HepG2 (cell line): ENCODE measurements around the gene SLC6A8. TPM values are rescaled to one million over a fixed set of nuclear protein-coding genes. Genes with fewer than 3 reads are reported as not detected.

Experiments used
- AGO1 ChIP-seq: fragments of 200-400 bp; formaldehyde crosslinking; IDR thresholded peaks from 2 replicates; pipeline ENCODE4 v1.6.1; 2017; ENCODE audit warnings: mild to moderate bottlenecking, low read depth, low read length, moderate library complexity; ENCODE audit not compliant: poor library complexity, severe bottlenecking
- BRCA1 ChIP-seq: sonication (generic); formaldehyde crosslinking; IDR thresholded peaks from 2 replicates; pipeline ENCODE4 v1.4.0; 2020; ENCODE audit warnings: missing genetic modification reagents
- DPF2 ChIP-seq: sonication (generic); formaldehyde crosslinking; IDR thresholded peaks from 2 replicates; pipeline ENCODE4 v1.4.0; 2020; ENCODE audit warnings: mild to moderate bottlenecking, low read depth, missing genetic modification reagents, borderline replicate concordance
- MIER2 ChIP-seq: IDR thresholded peaks from 2 replicates; pipeline ENCODE4 v1.6.1; 2016; ENCODE audit warnings: missing biosample characterization, missing genetic modification reagents
- MIXL1 ChIP-seq: IDR thresholded peaks from 2 replicates; pipeline ENCODE4 v1.6.1; 2016
- SMYD3 ChIP-seq: sonication (generic); formaldehyde crosslinking; IDR thresholded peaks from 2 replicates; pipeline ENCODE4 v1.8.1; 2023; ENCODE audit warnings: mild to moderate bottlenecking, missing genetic modification reagents
- TAF1 ChIP-seq: sonication (generic); formaldehyde crosslinking; IDR thresholded peaks from 2 replicates; pipeline ENCODE4 v1.4.0; 2020; ENCODE audit warnings: missing genetic modification reagents
- ZBTB7B ChIP-seq: sonication (generic); formaldehyde crosslinking; IDR thresholded peaks from 2 replicates; pipeline ENCODE4 v1.4.0; 2020; ENCODE audit warnings: missing genetic modification reagents
- ZNF510 ChIP-seq: sonication (generic); formaldehyde crosslinking; IDR thresholded peaks from 2 replicates; pipeline ENCODE4 v1.4.0; 2020; ENCODE audit warnings: low read depth, mild to moderate bottlenecking, missing genetic modification reagents
- ZSCAN22 ChIP-seq: sonication (generic); formaldehyde crosslinking; IDR thresholded peaks from 2 replicates; pipeline ENCODE4 v1.4.0; 2020; ENCODE audit warnings: mild to moderate bottlenecking, missing genetic modification reagents
- polyA plus RNA-seq, 8 experiments: library from polyadenylated mRNA; depleted of rRNA in 3 of 8; stranded (reverse) in 7 of 8; unstranded in 1 of 8; fragments of >200 nt; fragmentation: Illumina TruSeq in 4 of 8; extraction: Trizol in 4 of 8; gene quantifications; 2 replicates each; pipeline versions ENCODE4 v1.2.1 to v1.2.3, GENCODE V29; 2011 to 2016; ENCODE audit warnings: low read depth in 4 of 8, missing spikeins in 1 of 8, mixed read lengths in 1 of 8; ENCODE audit not compliant: insufficient read depth in 1 of 8
- total RNA-seq, 5 experiments: library from RNA; depleted of rRNA; stranded (reverse); fragments of >200 nt; fragmentation: Illumina TruSeq; extraction: Trizol; gene quantifications; 2 replicates each; pipeline ENCODE4 v1.2.3, GENCODE V29; 2016; ENCODE audit warnings: low read depth in 1 of 5
- TF ChIP-seq, protein P1 (sequence below): sonication (generic); IDR thresholded peaks from 2 replicates; pipeline ENCODE4 v1.6.1; 2016; ENCODE audit warnings: low read depth, borderline replicate concordance
- TF ChIP-seq, protein P2 (sequence below): sonication (generic); formaldehyde crosslinking; conservative IDR thresholded peaks from 2 replicates; pipeline ENCODE4 v1.4.0; 2020; ENCODE audit warnings: missing genetic modification reagents
- TF ChIP-seq, protein P3 (sequence below): sonication (generic); formaldehyde crosslinking; IDR thresholded peaks from 2 replicates; pipeline ENCODE4 v1.4.0; 2020; ENCODE audit warnings: missing genetic modification reagents, mild to moderate bottlenecking, borderline replicate concordance
- TF ChIP-seq, protein P4 (sequence below): sonication (generic); formaldehyde crosslinking; IDR thresholded peaks from 2 replicates; pipeline ENCODE4 v1.5.0; 2020; ENCODE audit warnings: mild to moderate bottlenecking, missing genetic modification reagents, moderate library complexity
- TF ChIP-seq, protein P5 (sequence below): sonication (generic); formaldehyde crosslinking; IDR thresholded peaks from 2 replicates; pipeline ENCODE4 v1.4.0; 2020; ENCODE audit warnings: mild to moderate bottlenecking, missing genetic modification reagents
- TF ChIP-seq, protein P6 (sequence below): sonication (generic); formaldehyde crosslinking; IDR thresholded peaks from 2 replicates; pipeline ENCODE4 v1.4.0; 2020; ENCODE audit warnings: mild to moderate bottlenecking, missing genetic modification reagents
- TF ChIP-seq, protein P7 (sequence below): sonication (generic); formaldehyde crosslinking; IDR thresholded peaks from 2 replicates; pipeline ENCODE4 v1.5.1; 2020; ENCODE audit warnings: mild to moderate bottlenecking, moderate library complexity, missing genetic modification reagents

Gene SLC6A8
- total and polyA plus RNA-seq, 2 of the 13 experiments (the other 11 are each of a cell fraction or from before 2014, with no cell fraction given), result 13.9 to 176 TPM

DNA sequence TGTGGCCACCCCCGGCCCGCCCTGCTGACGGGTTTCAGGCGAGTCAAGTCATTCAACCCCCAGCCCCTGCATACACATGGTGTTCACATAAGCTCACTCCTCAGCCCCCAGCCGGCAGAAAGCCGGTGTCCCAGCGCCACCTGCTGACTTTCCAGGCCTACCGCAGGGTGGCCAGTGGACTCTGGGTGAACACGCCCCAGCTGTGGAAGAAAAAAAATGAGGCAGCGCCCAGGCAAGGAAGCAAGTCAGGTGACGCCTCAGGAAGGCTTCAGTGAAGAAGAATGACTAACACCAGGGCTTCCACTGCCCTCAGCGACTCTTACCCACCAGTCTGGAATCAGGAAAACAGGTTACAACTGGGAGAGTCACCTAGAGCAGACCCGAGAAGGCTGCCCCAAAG lies 20.7 kb downstream of the SLC6A8 start (continued):
- TF ChIP-seq, protein P1, sequence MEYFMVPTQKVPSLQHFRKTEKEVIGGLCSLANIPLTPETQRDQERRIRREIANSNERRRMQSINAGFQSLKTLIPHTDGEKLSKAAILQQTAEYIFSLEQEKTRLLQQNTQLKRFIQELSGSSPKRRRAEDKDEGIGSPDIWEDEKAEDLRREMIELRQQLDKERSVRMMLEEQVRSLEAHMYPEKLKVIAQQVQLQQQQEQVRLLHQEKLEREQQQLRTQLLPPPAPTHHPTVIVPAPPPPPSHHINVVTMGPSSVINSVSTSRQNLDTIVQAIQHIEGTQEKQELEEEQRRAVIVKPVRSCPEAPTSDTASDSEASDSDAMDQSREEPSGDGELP, result no peak
- TF ChIP-seq ZNF510 (CRISPR knock-in tag) (no peak), AGO1 (no peak), ZBTB7B (CRISPR knock-in tag) (no peak), MIXL1 (CRISPR knock-in tag) (no peak), SMYD3 (CRISPR knock-in tag) (no peak), TAF1 (no peak), MIER2 (no peak), BRCA1 (CRISPR knock-in tag) (no peak), ZSCAN22 (CRISPR knock-in tag) (no peak), DPF2 (CRISPR knock-in tag) (no peak)
- TF ChIP-seq, protein P2, sequence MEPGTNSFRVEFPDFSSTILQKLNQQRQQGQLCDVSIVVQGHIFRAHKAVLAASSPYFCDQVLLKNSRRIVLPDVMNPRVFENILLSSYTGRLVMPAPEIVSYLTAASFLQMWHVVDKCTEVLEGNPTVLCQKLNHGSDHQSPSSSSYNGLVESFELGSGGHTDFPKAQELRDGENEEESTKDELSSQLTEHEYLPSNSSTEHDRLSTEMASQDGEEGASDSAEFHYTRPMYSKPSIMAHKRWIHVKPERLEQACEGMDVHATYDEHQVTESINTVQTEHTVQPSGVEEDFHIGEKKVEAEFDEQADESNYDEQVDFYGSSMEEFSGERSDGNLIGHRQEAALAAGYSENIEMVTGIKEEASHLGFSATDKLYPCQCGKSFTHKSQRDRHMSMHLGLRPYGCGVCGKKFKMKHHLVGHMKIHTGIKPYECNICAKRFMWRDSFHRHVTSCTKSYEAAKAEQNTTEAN, result no peak
- TF ChIP-seq, protein P3, sequence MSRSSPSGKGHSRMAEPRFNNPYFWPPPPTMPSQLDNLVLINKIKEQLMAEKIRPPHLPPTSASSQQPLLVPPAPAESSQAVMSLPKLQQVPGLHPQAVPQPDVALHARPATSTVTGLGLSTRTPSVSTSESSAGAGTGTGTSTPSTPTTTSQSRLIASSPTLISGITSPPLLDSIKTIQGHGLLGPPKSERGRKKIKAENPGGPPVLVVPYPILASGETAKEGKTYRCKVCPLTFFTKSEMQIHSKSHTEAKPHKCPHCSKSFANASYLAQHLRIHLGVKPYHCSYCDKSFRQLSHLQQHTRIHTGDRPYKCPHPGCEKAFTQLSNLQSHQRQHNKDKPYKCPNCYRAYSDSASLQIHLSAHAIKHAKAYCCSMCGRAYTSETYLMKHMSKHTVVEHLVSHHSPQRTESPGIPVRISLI, result peak; percentile 82; the same call in 1 of the 2 replicates
- TF ChIP-seq, protein P4, sequence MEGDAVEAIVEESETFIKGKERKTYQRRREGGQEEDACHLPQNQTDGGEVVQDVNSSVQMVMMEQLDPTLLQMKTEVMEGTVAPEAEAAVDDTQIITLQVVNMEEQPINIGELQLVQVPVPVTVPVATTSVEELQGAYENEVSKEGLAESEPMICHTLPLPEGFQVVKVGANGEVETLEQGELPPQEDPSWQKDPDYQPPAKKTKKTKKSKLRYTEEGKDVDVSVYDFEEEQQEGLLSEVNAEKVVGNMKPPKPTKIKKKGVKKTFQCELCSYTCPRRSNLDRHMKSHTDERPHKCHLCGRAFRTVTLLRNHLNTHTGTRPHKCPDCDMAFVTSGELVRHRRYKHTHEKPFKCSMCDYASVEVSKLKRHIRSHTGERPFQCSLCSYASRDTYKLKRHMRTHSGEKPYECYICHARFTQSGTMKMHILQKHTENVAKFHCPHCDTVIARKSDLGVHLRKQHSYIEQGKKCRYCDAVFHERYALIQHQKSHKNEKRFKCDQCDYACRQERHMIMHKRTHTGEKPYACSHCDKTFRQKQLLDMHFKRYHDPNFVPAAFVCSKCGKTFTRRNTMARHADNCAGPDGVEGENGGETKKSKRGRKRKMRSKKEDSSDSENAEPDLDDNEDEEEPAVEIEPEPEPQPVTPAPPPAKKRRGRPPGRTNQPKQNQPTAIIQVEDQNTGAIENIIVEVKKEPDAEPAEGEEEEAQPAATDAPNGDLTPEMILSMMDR (CRISPR knock-in tag), result peak; percentile 84
- TF ChIP-seq, protein P5, sequence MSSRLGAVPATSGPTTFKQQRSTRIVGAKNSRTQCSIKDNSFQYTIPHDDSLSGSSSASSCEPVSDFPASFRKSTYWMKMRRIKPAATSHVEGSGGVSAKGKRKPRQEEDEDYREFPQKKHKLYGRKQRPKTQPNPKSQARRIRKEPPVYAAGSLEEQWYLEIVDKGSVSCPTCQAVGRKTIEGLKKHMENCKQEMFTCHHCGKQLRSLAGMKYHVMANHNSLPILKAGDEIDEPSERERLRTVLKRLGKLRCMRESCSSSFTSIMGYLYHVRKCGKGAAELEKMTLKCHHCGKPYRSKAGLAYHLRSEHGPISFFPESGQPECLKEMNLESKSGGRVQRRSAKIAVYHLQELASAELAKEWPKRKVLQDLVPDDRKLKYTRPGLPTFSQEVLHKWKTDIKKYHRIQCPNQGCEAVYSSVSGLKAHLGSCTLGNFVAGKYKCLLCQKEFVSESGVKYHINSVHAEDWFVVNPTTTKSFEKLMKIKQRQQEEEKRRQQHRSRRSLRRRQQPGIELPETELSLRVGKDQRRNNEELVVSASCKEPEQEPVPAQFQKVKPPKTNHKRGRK, result no peak
- TF ChIP-seq, protein P6, sequence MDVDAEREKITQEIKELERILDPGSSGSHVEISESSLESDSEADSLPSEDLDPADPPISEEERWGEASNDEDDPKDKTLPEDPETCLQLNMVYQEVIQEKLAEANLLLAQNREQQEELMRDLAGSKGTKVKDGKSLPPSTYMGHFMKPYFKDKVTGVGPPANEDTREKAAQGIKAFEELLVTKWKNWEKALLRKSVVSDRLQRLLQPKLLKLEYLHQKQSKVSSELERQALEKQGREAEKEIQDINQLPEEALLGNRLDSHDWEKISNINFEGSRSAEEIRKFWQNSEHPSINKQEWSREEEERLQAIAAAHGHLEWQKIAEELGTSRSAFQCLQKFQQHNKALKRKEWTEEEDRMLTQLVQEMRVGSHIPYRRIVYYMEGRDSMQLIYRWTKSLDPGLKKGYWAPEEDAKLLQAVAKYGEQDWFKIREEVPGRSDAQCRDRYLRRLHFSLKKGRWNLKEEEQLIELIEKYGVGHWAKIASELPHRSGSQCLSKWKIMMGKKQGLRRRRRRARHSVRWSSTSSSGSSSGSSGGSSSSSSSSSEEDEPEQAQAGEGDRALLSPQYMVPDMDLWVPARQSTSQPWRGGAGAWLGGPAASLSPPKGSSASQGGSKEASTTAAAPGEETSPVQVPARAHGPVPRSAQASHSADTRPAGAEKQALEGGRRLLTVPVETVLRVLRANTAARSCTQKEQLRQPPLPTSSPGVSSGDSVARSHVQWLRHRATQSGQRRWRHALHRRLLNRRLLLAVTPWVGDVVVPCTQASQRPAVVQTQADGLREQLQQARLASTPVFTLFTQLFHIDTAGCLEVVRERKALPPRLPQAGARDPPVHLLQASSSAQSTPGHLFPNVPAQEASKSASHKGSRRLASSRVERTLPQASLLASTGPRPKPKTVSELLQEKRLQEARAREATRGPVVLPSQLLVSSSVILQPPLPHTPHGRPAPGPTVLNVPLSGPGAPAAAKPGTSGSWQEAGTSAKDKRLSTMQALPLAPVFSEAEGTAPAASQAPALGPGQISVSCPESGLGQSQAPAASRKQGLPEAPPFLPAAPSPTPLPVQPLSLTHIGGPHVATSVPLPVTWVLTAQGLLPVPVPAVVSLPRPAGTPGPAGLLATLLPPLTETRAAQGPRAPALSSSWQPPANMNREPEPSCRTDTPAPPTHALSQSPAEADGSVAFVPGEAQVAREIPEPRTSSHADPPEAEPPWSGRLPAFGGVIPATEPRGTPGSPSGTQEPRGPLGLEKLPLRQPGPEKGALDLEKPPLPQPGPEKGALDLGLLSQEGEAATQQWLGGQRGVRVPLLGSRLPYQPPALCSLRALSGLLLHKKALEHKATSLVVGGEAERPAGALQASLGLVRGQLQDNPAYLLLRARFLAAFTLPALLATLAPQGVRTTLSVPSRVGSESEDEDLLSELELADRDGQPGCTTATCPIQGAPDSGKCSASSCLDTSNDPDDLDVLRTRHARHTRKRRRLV, result no peak
- TF ChIP-seq, protein P7, sequence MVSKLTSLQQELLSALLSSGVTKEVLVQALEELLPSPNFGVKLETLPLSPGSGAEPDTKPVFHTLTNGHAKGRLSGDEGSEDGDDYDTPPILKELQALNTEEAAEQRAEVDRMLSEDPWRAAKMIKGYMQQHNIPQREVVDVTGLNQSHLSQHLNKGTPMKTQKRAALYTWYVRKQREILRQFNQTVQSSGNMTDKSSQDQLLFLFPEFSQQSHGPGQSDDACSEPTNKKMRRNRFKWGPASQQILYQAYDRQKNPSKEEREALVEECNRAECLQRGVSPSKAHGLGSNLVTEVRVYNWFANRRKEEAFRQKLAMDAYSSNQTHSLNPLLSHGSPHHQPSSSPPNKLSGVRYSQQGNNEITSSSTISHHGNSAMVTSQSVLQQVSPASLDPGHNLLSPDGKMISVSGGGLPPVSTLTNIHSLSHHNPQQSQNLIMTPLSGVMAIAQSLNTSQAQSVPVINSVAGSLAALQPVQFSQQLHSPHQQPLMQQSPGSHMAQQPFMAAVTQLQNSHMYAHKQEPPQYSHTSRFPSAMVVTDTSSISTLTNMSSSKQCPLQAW, result no peak
